ENCODE results near the gene TAAR5.
"Not testable (repeated sequence)": the region's sequence is repeated elsewhere in the genome, so short reads cannot be mapped to it uniquely, and the experiment has no call there.

Gene TAAR5, protein sequence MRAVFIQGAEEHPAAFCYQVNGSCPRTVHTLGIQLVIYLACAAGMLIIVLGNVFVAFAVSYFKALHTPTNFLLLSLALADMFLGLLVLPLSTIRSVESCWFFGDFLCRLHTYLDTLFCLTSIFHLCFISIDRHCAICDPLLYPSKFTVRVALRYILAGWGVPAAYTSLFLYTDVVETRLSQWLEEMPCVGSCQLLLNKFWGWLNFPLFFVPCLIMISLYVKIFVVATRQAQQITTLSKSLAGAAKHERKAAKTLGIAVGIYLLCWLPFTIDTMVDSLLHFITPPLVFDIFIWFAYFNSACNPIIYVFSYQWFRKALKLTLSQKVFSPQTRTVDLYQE

DNA sequence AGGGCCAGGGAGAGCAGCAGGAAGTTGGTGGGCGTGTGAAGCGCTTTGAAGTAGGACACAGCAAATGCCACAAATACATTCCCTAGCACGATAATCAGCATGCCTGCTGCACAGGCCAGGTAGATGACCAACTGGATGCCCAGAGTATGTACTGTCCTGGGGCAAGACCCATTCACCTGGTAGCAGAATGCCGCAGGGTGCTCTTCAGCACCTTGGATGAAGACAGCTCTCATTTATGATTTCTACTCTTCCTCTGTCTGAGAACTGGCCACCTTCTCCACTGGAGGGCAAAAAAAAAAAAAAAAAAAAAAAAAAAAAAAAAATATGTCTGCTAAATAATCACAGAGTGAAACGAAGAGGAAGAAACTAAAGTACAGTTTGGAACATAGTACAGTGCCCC, at the start of gene TAAR5:
TSS of gene TAAR5 (minus strand) at position 288 of the 400 bp plus-strand sequence. CDS start at position 233, 55 bp downstream.
- TF ChIP-seq CTCF (conservative IDR thresholded peaks at IDR 0.05; ENCODE audit: low read depth, low read length), result no peak
- DNase-seq (ENCODE audit: low read depth), result no peak
- H3K4me3 ChIP-seq (ENCODE audit: low read length), result no peak within 1 kb of the TSS

DNA sequence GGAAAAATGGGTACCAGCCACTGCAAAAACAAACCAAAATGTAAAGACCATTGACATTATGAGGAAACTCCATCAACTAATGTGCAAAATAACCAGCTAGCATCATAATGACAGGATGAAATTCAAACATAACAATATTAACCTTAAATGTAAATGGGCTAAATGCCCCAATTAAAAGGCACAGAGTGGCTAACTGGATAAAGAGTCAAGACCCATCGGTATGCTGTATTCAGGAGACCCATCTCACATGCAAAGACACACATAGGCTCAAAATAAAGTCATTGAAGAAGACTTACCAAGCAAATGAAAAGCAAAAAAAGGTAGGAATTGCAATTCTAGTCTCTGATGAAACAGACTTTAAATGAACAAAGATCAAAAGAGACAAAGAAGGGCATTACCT, 47.6 kb upstream of the TAAR5 start:
- H3K4me3 ChIP-seq (ENCODE audit: low read length); DNase-seq (ENCODE audit: low read depth): not testable (repeated sequence)

DNA sequence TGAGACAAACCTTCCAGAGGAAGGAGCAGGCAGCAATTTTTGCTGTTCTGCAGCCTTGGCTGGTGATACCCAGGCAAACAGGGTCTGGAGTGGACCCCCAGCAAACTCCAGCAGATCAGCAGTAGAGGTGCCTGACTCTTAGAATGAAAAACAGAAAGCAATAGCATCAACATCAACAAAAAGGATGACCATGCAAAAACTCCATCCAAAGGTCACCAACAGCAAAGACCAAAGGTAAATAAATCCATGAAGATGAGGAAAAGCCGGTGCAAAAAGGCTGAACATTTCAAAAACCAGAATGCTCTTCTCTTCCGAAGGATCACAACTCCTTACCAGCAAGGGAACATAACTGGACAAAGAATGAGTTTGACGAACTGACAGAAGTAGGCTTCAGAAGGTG, 46.4 kb upstream of the TAAR5 start:
- H3K4me3 ChIP-seq (ENCODE audit: low read length); DNase-seq (ENCODE audit: low read depth): not testable (repeated sequence)

DNA sequence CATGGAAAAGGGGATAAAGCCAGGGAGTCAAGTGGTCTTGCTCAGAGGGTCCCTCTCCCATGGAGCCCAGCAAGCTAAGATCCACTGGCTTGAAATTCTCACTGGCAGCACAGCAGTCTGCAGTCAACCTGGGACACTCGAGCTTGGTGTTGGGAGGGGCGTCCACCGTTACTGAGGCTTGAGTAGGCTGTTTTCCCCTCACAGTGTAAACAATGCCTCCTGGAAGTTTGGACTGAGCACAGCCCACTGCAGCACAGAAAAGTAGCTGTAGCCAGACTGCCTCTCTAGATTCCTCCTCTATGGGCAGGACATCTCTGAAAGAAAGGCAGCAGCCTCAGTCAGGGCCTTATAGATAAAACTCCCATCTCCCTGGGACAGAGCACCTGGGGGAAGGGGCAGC, 45.7 kb upstream of the TAAR5 start:
- H3K4me3 ChIP-seq (ENCODE audit: low read length); DNase-seq (ENCODE audit: low read depth): not testable (repeated sequence)

GRCh38 chr6:132634796-132635195, 45.3 kb upstream of the TAAR5 start:
- no peak for TF ChIP-seq CTCF (conservative IDR thresholded peaks at IDR 0.05; ENCODE audit: low read depth, low read length)
- no peak for DNase-seq (ENCODE audit: low read depth)
- no peak overlapping the region for H3K4me3 ChIP-seq (ENCODE audit: low read length)

DNA sequence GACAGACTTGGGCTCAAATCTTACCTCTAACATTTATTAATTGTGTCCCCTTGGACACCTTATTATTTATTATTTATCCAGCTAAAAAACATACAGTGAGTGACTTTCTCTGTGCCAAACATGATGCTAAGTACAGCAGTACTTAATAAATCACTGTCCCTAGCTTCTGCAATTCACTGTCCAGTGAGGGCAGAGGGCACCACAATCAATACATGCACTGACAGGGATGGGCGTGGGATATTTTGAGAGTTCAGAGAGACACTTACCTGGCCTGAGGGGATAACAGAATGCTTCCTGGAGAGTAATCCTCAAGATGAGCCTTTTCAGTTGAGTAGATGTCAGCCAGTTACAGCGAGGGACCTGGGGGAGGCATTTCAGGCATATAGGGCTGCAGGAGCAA, 43.8 kb upstream of the TAAR5 start:
- H3K4me3 ChIP-seq (ENCODE audit: low read length), result no peak overlapping the region
- no peak for DNase-seq (ENCODE audit: low read depth)
- no peak for TF ChIP-seq CTCF (conservative IDR thresholded peaks at IDR 0.05; ENCODE audit: low read depth, low read length)

DNA sequence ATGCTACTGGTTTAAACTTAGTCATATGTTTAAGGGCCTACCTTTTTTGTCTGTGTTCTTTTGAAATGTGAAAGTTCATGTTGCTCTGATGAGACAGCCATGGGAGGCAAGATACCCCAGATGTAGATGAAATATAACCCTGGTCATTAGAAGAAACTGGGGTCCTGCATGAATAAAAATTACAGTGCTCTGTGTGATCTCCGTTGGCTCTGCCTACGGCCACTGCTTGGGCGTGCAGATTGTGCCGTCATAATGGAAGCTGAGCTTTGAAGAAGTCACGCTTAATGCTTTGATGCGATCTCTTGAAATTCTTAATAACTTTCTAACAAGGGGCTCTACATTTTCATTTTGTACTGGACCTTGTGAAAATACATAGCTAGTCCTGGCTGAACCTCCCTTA, 34.6 kb upstream of the TAAR5 start, which contains the start of gene TAAR2:
TSS of gene TAAR2 (minus strand) at position 101 of the 400 bp plus-strand sequence. CDS start at position 101, 0 bp downstream.
- peak within 1 kb of the TSS; percentile 27 for H3K4me3 ChIP-seq (ENCODE audit: low read length)
- no peak for DNase-seq (ENCODE audit: low read depth)
- no peak for TF ChIP-seq CTCF (conservative IDR thresholded peaks at IDR 0.05; ENCODE audit: low read depth, low read length)

GRCh38 chr6:132623106-132623845, 33.7 kb upstream of the TAAR5 start:
- DNase-seq (ENCODE audit: low read depth), result peak; percentile 83
- H3K4me3 ChIP-seq (ENCODE audit: low read length), result peak overlapping the region; percentile 27
- TF ChIP-seq CTCF (conservative IDR thresholded peaks at IDR 0.05; ENCODE audit: low read depth, low read length), result no peak

Data from retinal pigment epithelial cell (primary cell).